ENCODE results near the gene RPL28.

Gene RPL28

GRCh38 chr19:55358943-55359908 lies 26.5 kb upstream of the RPL28 start:
- no peak for TF ChIP-seq TAF1 (IDR thresholded peaks at IDR 0.05; ENCODE audit: borderline replicate concordance, insufficient read depth, low read length)
- TF ChIP-seq SIN3A (IDR thresholded peaks at IDR 0.05; ENCODE audit: borderline replicate concordance, insufficient read depth, low read length), result no peak
- no peak for TF ChIP-seq POLR2AphosphoS5 (IDR thresholded peaks at IDR 0.05; ENCODE audit: low read depth, low read length)
- no peak for TF ChIP-seq FOXP2 (optimal IDR thresholded peaks at IDR 0.05; ENCODE audit: borderline replicate concordance, extremely low read depth, extremely low read length, insufficient read depth)
- TF ChIP-seq REST (IDR thresholded peaks at IDR 0.05; ENCODE audit: insufficient read depth in 1 of 2, low read depth in 2 of 2, low read length in 2 of 2), result no peak

GRCh38 chr19:55360902-55361301 lies 24.8 kb upstream of the RPL28 start:
- no peak for TF ChIP-seq POLR2AphosphoS5 (IDR thresholded peaks at IDR 0.05; ENCODE audit: low read depth, low read length)
- no peak for TF ChIP-seq TAF1 (IDR thresholded peaks at IDR 0.05; ENCODE audit: borderline replicate concordance, insufficient read depth, low read length)
- no peak for TF ChIP-seq SIN3A (IDR thresholded peaks at IDR 0.05; ENCODE audit: borderline replicate concordance, insufficient read depth, low read length)
- no peak for TF ChIP-seq REST (IDR thresholded peaks at IDR 0.05; ENCODE audit: insufficient read depth in 1 of 2, low read depth in 2 of 2, low read length in 2 of 2)
- TF ChIP-seq FOXP2 (optimal IDR thresholded peaks at IDR 0.05; ENCODE audit: borderline replicate concordance, extremely low read depth, extremely low read length, insufficient read depth), result no peak

GRCh38 chr19:55362174-55362989 lies 23.4 kb upstream of the RPL28 start:
- TF ChIP-seq TAF1 (IDR thresholded peaks at IDR 0.05; ENCODE audit: borderline replicate concordance, insufficient read depth, low read length), result no peak
- TF ChIP-seq FOXP2 (optimal IDR thresholded peaks at IDR 0.05; ENCODE audit: borderline replicate concordance, extremely low read depth, extremely low read length, insufficient read depth), result no peak

GRCh38 chr19:55362990-55363716 lies 22.6 kb upstream of the RPL28 start, which contains the start of gene GARIN5B:
Gene GARIN5B (minus strand): TSS chr19:55363260. CDS start chr19:55363066, 194 bp downstream.
- TF ChIP-seq SIN3A (IDR thresholded peaks at IDR 0.05; ENCODE audit: borderline replicate concordance, insufficient read depth, low read length) (no peak), POLR2AphosphoS5 (IDR thresholded peaks at IDR 0.05; ENCODE audit: low read depth, low read length) (no peak), FOXP2 (optimal IDR thresholded peaks at IDR 0.05; ENCODE audit: borderline replicate concordance, extremely low read depth, extremely low read length, insufficient read depth) (no peak), TAF1 (IDR thresholded peaks at IDR 0.05; ENCODE audit: borderline replicate concordance, insufficient read depth, low read length) (no peak), REST (IDR thresholded peaks at IDR 0.05; ENCODE audit: insufficient read depth in 1 of 2, low read depth in 2 of 2, low read length in 2 of 2) (no peak)

- TF ChIP-seq FOXP2 (optimal IDR thresholded peaks at IDR 0.05; ENCODE audit: borderline replicate concordance, extremely low read depth, extremely low read length, insufficient read depth), result no peak
- TF ChIP-seq SIN3A (IDR thresholded peaks at IDR 0.05; ENCODE audit: borderline replicate concordance, insufficient read depth, low read length), result no peak
Observed at GRCh38 chr19:55365245-55365644, 20.5 kb upstream of the RPL28 start.

Data from PFSK-1 (cell line).